ENCODE measurements around the gene BRD3. TPM values are rescaled to one million over a fixed set of nuclear protein-coding genes. Genes with fewer than 3 reads are reported as not detected.

BRD3 gene
- total RNA-seq, 1 donor from 2014 or later, result 128 TPM

DNA sequence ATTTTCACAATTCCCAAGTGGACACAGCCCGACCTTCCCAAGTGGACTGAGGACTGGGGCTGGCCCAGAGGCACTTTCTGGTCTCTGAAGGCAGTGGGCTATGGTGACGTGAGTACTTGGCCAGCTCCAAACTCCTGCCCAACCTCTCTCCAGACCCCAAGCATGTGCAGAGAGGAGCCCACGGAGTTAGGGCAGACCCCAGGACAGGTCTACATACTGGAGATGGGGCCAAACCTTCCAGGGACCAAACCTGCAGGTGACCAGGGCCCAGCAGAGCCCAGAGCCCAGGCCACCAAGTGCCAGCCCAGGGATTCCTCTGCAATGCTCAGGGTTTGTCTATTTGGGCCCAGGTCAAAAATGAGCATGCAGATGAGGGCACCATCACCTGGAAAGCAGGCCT, 15.3 kb downstream of the BRD3 start:
- no peaks in the 10 kb centered on the region for H3K36me3 Mint-ChIP-seq (ENCODE audit: unreplicated experiment)
- no peak overlapping the region for H3K4me3 Mint-ChIP-seq (ENCODE audit: unreplicated experiment)
- H3K9me3 Mint-ChIP-seq (ENCODE audit: unreplicated experiment), result peaks cover 8% of the 10 kb centered on the region
- H3K4me1 Mint-ChIP-seq (ENCODE audit: low read depth, unreplicated experiment), result peaks cover 21% of the 10 kb centered on the region
- H3K27me3 Mint-ChIP-seq (ENCODE audit: unreplicated experiment), result peaks cover 5% of the 10 kb centered on the region
- no peak overlapping the region for H3K27ac Mint-ChIP-seq (ENCODE audit: unreplicated experiment)
- no peak for DNase-seq
- no peak for TF ChIP-seq CTCF (IDR thresholded peaks at IDR 0.05; ENCODE audit: partially characterized antibody, unreplicated experiment)

GRCh38 chr9:134051319-134051718, 16.5 kb downstream of the BRD3 start:
- no peak for DNase-seq
- Mint-ChIP-seq H3K4me3 (ENCODE audit: unreplicated experiment) (no peak overlapping the region), H3K9me3 (ENCODE audit: unreplicated experiment) (peaks cover 8% of the 10 kb centered on the region), H3K27ac (ENCODE audit: unreplicated experiment) (peak overlapping the region; percentile 52), H3K4me1 (ENCODE audit: low read depth, unreplicated experiment) (peaks cover 14% of the 10 kb centered on the region), H3K36me3 (ENCODE audit: unreplicated experiment) (no peaks in the 10 kb centered on the region), H3K27me3 (ENCODE audit: unreplicated experiment) (peaks cover 4% of the 10 kb centered on the region)
- TF ChIP-seq CTCF (IDR thresholded peaks at IDR 0.05; ENCODE audit: partially characterized antibody, unreplicated experiment), result no peak

GRCh38 chr9:134050726-134051125, 17.1 kb downstream of the BRD3 start:
- Mint-ChIP-seq H3K9me3 (ENCODE audit: unreplicated experiment) (peaks cover 7% of the 10 kb centered on the region), H3K36me3 (ENCODE audit: unreplicated experiment) (no peaks in the 10 kb centered on the region), H3K4me1 (ENCODE audit: low read depth, unreplicated experiment) (peaks cover 8% of the 10 kb centered on the region), H3K27ac (ENCODE audit: unreplicated experiment) (peak overlapping the region; percentile 52), H3K27me3 (ENCODE audit: unreplicated experiment) (peaks cover 4% of the 10 kb centered on the region), H3K4me3 (ENCODE audit: unreplicated experiment) (no peak overlapping the region)
- no peak for TF ChIP-seq CTCF (IDR thresholded peaks at IDR 0.05; ENCODE audit: partially characterized antibody, unreplicated experiment)
- no peak for DNase-seq

- Mint-ChIP-seq H3K27me3 (ENCODE audit: unreplicated experiment) (peaks cover 4% of the 10 kb centered on the region), H3K9me3 (ENCODE audit: unreplicated experiment) (peaks cover 6% of the 10 kb centered on the region), H3K4me1 (ENCODE audit: low read depth, unreplicated experiment) (peaks cover 4% of the 10 kb centered on the region), H3K36me3 (ENCODE audit: unreplicated experiment) (no peaks in the 10 kb centered on the region), H3K4me3 (ENCODE audit: unreplicated experiment) (no peak overlapping the region), H3K27ac (ENCODE audit: unreplicated experiment) (no peak overlapping the region)
- no peak for DNase-seq
- no peak for TF ChIP-seq CTCF (IDR thresholded peaks at IDR 0.05; ENCODE audit: partially characterized antibody, unreplicated experiment)
These were observed 17.8 kb downstream of the BRD3 start for GRCh38 chr9:134049772-134050588.

DNA sequence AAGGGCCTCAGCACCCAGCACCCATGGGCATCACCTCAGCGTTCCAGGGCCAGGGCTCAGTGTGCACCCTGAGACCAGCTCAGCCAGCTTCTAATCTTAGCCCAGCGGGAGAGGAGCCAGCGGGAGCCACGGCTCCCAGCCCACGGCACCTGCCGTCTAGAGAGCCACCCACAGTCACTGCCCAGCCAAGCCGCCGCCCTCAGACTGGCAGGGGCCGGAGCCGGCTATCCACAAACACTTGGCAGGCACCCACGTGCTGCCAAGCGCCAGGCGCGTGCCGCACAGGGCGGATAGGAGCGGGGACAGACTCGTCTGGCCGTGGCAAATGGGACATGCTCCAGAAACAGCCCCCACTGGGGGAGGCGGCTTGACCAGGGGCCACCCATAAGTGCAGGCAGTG, 18.6 kb downstream of the BRD3 start:
- peaks cover 4% of the 10 kb centered on the region for H3K27me3 Mint-ChIP-seq (ENCODE audit: unreplicated experiment)
- H3K4me1 Mint-ChIP-seq (ENCODE audit: low read depth, unreplicated experiment), result peaks cover 10% of the 10 kb centered on the region
- peaks cover 10% of the 10 kb centered on the region for H3K9me3 Mint-ChIP-seq (ENCODE audit: unreplicated experiment)
- DNase-seq, result no peak
- H3K4me3 Mint-ChIP-seq (ENCODE audit: unreplicated experiment), result no peak overlapping the region
- TF ChIP-seq CTCF (IDR thresholded peaks at IDR 0.05; ENCODE audit: partially characterized antibody, unreplicated experiment), result no peak
- no peak overlapping the region for H3K27ac Mint-ChIP-seq (ENCODE audit: unreplicated experiment)
- no peaks in the 10 kb centered on the region for H3K36me3 Mint-ChIP-seq (ENCODE audit: unreplicated experiment)

Data from glutamatergic neuron (in vitro differentiated cells).